B cell (primary cell): ENCODE measurements around the gene GRIP1. TPM values are rescaled to one million over a fixed set of nuclear protein-coding genes. Genes with fewer than 3 reads are reported as not detected.

Experiments
- ATAC-seq: fragments of 200-7000 bp; cut with Tn5 transposase; one replicate; pipeline ENCODE4 v1.10.0; 2021; ENCODE audit warnings: low read depth, mild to moderate bottlenecking, moderate number of reproducible peaks, moderate library complexity
- CTCF ChIA-PET: fragments of 350-600 bp; sonication (Branson Sonifier 250); formaldehyde crosslinking; loops from one replicate; lab custom pipeline; 2021; ENCODE audit warnings: antibody characterized with exemption, inconsistent platforms; lab: Charles Lee
- POLR2A ChIA-PET: fragments of 350-600 bp; sonication (Branson Sonifier 250); formaldehyde crosslinking; loops from one replicate; lab custom pipeline; 2021; ENCODE audit warnings: antibody characterized with exemption; lab: Charles Lee
- DNase-seq: peaks from one replicate; pipeline ENCODE4 v3.0.0; 2013
- H2AFZ ChIP-seq: 2 replicates; pipeline ENCODE4 v1.6.1; 2012; ENCODE audit warnings: mild to moderate bottlenecking, low read depth, low read length; ENCODE audit not compliant: insufficient read depth, poor library complexity, severe bottlenecking
- H3K27ac ChIP-seq, 2 donors: 1 replicate in 1 of 2; 2 replicates in 1 of 2; pipeline ENCODE4 v1.5.1; 2012 to 2013; ENCODE audit warnings: low read length in 2 of 2, mild to moderate bottlenecking in 2 of 2, moderate library complexity in 1 of 2
- H3K27me3 ChIP-seq, 4 experiments: fragments of 200-600 bp in 1 of 4; sonication (generic) in 1 of 4; replicated peaks in 1 of 4; 1 replicate in 2 of 4; 2 replicates in 2 of 4; pipeline versions ENCODE4 v1.6.1 to v1.7.0; 2013 to 2016; ENCODE audit warnings: low read length in 3 of 4, mild to moderate bottlenecking in 2 of 4, mixed read lengths in 1 of 4, moderate library complexity in 1 of 4; ENCODE audit not compliant: insufficient read depth in 4 of 4, control insufficient read depth in 3 of 4; ENCODE audit errors: control extremely low read depth in 1 of 4
- H3K36me3 ChIP-seq, 2 experiments: replicated peaks in 1 of 2; 1 replicate in 1 of 2; 2 replicates in 1 of 2; pipeline versions ENCODE4 v1.6.1 to v1.7.1; 2013; ENCODE audit warnings: low read length in 1 of 2; ENCODE audit not compliant: insufficient read depth in 2 of 2, control insufficient read depth in 1 of 2; ENCODE audit errors: control extremely low read depth in 1 of 2, extremely low read depth in 1 of 2
- H3K4me1 ChIP-seq, 2 donors: fragments of 200-600 bp in 1 of 2; sonication (generic) in 1 of 2; 1 replicate in 1 of 2; 2 replicates in 1 of 2; pipeline versions ENCODE4 v1.5.1 to v1.6.1; 2013 to 2017; ENCODE audit warnings: low read length in 2 of 2; ENCODE audit not compliant: control insufficient read depth in 2 of 2, insufficient read depth in 2 of 2
- H3K4me2 ChIP-seq: replicated peaks from 2 replicates; pipeline ENCODE3; 2012; ENCODE audit warnings: mild to moderate bottlenecking, low read depth, low read length; ENCODE audit not compliant: poor library complexity, severe bottlenecking
- H3K4me3 ChIP-seq, 5 experiments: fragments of 200-600 bp in 1 of 5; sonication (generic) in 1 of 5; 1 replicate in 3 of 5; 2 replicates in 2 of 5; pipeline versions ENCODE4 v1.5.1 to v1.7.0; 2011 to 2016; ENCODE audit warnings: low read length in 4 of 5, mild to moderate bottlenecking in 4 of 5, low read depth in 2 of 5, control low read depth in 1 of 5, moderate library complexity in 1 of 5; ENCODE audit not compliant: insufficient read depth in 1 of 5; ENCODE audit errors: control extremely low read depth in 1 of 5, extremely low read depth in 1 of 5
- H3K79me2 ChIP-seq: fragments of 200-600 bp; sonication (generic); one replicate; pipeline ENCODE4 v1.6.0; 2016; ENCODE audit warnings: low read length; ENCODE audit not compliant: control insufficient read depth, insufficient read depth
- H3K9ac ChIP-seq: fragments of 200-600 bp; sonication (generic); 2 replicates; pipeline ENCODE4 v1.6.1; 2017; ENCODE audit warnings: mild to moderate bottlenecking, low read length, moderate library complexity
- H3K9me3 ChIP-seq, 3 donors: one replicate each; pipeline versions ENCODE4 v1.6.1 to v1.7.1; 2013; ENCODE audit warnings: low read length in 2 of 3; ENCODE audit not compliant: control insufficient read depth in 2 of 3, insufficient read depth in 1 of 3; ENCODE audit errors: control extremely low read depth in 1 of 3
- H4K20me1 ChIP-seq: 2 replicates; pipeline ENCODE4 v1.6.0; 2012; ENCODE audit warnings: mild to moderate bottlenecking, low read length; ENCODE audit not compliant: insufficient read depth, control insufficient read depth, poor library complexity, severe bottlenecking
- H3K27ac Mint-ChIP-seq: one replicate; pipeline ENCODE4 v1.8.0; 2021; ENCODE audit warnings: mixed read lengths
- H3K27me3 Mint-ChIP-seq: one replicate; pipeline ENCODE4 v1.8.0; 2021; ENCODE audit warnings: mixed read lengths
- H3K4me1 Mint-ChIP-seq: one replicate; pipeline ENCODE4 v1.8.0; 2021; ENCODE audit warnings: mixed read lengths
- H3K4me3 Mint-ChIP-seq: one replicate; pipeline ENCODE4 v1.8.0; 2021; ENCODE audit warnings: mixed read lengths
- H3K9me3 Mint-ChIP-seq: one replicate; pipeline ENCODE4 v1.8.0; 2022; ENCODE audit warnings: mixed read lengths; ENCODE audit not compliant: insufficient read depth
- CTCF ChIP-seq: fragments of 200-600 bp; IDR thresholded peaks from one replicate; pipeline ENCODE4 v1.8.0; 2022; ENCODE audit warnings: antibody characterized with exemption, mild to moderate bottlenecking
- EZH2 ChIP-seq: IDR thresholded peaks from 2 replicates; pipeline ENCODE4 v1.6.1; 2012; ENCODE audit warnings: borderline replicate concordance, low read depth, mild to moderate bottlenecking, moderate library complexity, low read length; ENCODE audit not compliant: insufficient read depth, poor library complexity, severe bottlenecking
- WGBS: methylation state at CpG from one replicate; pipeline ENCODE4 v1.1.5; 2013; ENCODE audit warnings: missing lambda C conversion rate; ENCODE audit not compliant: insufficient coverage; 5-methylcytosine and 5-hydroxymethylcytosine counted together
- intact Hi-C: fragments of 100-400 bp; cut with micrococcal nuclease; formaldehyde crosslinking; loops from one replicate; pipeline ENCODE4 v1.10.0; 2022
- polyA plus RNA-seq: library from polyadenylated mRNA; depleted of rRNA; stranded (reverse); fragments of >200 nt; gene quantifications from 2 replicates; pipeline ENCODE4 v1.2.3, GENCODE V29; 2012
- total RNA-seq, 2 donors: library from RNA; stranded (reverse); fragments of 120-200 nt in 1 of 2; gene quantifications; 1 replicate in 1 of 2; 2 replicates in 1 of 2; pipeline versions ENCODE4 v1.2.3 to v1.2.4, GENCODE V29; 2013 to 2022

The GRIP1 gene
- total and polyA plus RNA-seq, 2 donors (not counting 1 experiment from before 2014, with no cell fraction given) = 0.22 TPM; not detected in 1

- H3K4me3 Mint-ChIP-seq = no peak overlapping the region
- Histone ChIP-seq H3K36me3 (no peaks in the 10 kb centered on the region), H3K9me3 (no peaks in the 10 kb centered on the region), H4K20me1 (no peaks in the 10 kb centered on the region), H3K27ac (no peak overlapping the region), H3K27me3 (no peaks in the 10 kb centered on the region), H3K4me1 (no peaks in the 10 kb centered on the region), H2AFZ (no peak overlapping the region), H3K9ac (no peak overlapping the region), H3K4me3 (no peak overlapping the region), H3K79me2 (no peaks in the 10 kb centered on the region), H3K4me2 (no peak overlapping the region)
- ATAC-seq (no peak), DNase-seq (no peak)
- intact Hi-C loops = no loop called here
- CTCF ChIA-PET = no interaction called here
- POLR2A ChIA-PET = no interaction called here
- peaks cover 7% of the 10 kb centered on the region for H3K27me3 Mint-ChIP-seq
- TF ChIP-seq CTCF = no peak
- no peak for TF ChIP-seq EZH2
- H3K9me3 Mint-ChIP-seq = no peaks in the 10 kb centered on the region
- 80% methylated on average over 1 of the region's 6 CpGs for WGBS
- no peak overlapping the region for H3K27ac Mint-ChIP-seq
- H3K4me1 Mint-ChIP-seq = no peaks in the 10 kb centered on the region
These were observed 299.3 kb downstream of the GRIP1 start for GRCh38 chr12:66379616-66380015.

- TF ChIP-seq EZH2 (no peak), CTCF (no peak)
- no peaks in the 10 kb centered on the region for H3K4me1 Mint-ChIP-seq
- no peak overlapping the region for H3K9ac ChIP-seq
- H3K27me3 ChIP-seq = no peaks in the 10 kb centered on the region
- ATAC-seq = no peak
- H3K79me2 ChIP-seq = no peaks in the 10 kb centered on the region
- no peak overlapping the region for H3K4me2 ChIP-seq
- intact Hi-C loops = no loop called here
- ChIA-PET CTCF (interaction anchor here (0.5 kb wide), 1 partner anchor 38 kb away, joined by 3 read pairs; no protein-coding TSS in a partner anchor), POLR2A (no interaction called here)
- H3K27ac ChIP-seq = no peak overlapping the region
- no peak overlapping the region for H3K27ac Mint-ChIP-seq
- H3K4me3 Mint-ChIP-seq = no peak overlapping the region
- no peaks in the 10 kb centered on the region for H3K9me3 Mint-ChIP-seq
- H4K20me1 ChIP-seq = no peaks in the 10 kb centered on the region
- H3K27me3 Mint-ChIP-seq = no peaks in the 10 kb centered on the region
- WGBS = no CpG with 5 or more reads among the region's 1 CpG
- no peaks in the 10 kb centered on the region for H3K4me1 ChIP-seq
- H3K36me3 ChIP-seq = no peaks in the 10 kb centered on the region
- H3K9me3 ChIP-seq = no peaks in the 10 kb centered on the region
- no peak overlapping the region for H2AFZ ChIP-seq
- H3K4me3 ChIP-seq = no peak overlapping the region
- no peak for DNase-seq
These were observed 303.3 kb downstream of the GRIP1 start for GRCh38 chr12:66375560-66375959.
